HG02840 (cell line): Measurements from ENCODE around the gene CD22.
"Not testable (repeated sequence)": the region's sequence is repeated elsewhere in the genome, so short reads cannot be mapped to it uniquely, and the experiment has no call there.

Source experiments
- ATAC-seq: cut with Tn5 transposase; IDR thresholded peaks from one replicate; pipeline ENCODE4 v1.9.1; 2021; ENCODE audit warnings: mild to moderate bottlenecking, moderate library complexity, moderate number of reproducible peaks; ENCODE audit not compliant: unreplicated experiment, low FRiP score

CD22 gene

DNA sequence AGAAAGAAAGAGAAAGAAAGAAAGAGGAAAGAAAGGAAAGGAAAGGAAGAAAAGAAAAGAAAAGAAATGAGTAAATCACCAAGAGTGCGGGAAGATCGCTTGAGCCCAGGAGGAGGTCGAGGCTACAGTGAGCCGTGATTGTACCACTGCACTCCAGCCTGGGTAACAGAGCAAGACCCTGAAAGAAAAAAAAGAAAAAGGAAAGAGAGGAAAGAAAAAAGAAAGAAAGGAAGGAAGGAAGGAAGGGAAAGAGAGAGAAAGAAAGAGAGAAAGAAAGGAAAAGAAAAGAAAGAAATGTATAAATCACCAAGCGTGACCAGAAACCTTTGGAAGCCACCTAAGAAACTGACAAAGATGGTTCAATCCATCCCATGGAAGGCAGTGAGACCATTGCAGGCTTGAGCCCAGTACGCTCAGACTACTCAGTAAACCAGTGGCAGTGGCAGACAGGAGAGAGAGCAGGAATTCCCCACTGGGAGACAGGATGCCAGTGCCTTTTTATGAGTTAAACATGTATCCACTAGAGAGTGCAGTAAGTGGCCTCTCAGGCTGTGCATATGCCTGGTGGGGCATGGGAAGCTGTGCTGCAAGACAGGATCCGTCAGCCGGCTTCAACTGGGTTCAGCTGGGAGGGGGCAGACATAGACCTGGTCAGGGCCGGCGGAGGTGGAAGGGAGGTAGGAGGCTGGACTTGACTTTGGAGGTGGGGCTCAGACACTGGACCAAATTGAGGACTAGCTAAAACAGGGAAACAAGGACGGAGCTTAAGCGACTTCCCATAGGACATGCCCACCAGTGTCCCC, 46.7 kb downstream of the CD22 start:
- no peak for ATAC-seq

DNA sequence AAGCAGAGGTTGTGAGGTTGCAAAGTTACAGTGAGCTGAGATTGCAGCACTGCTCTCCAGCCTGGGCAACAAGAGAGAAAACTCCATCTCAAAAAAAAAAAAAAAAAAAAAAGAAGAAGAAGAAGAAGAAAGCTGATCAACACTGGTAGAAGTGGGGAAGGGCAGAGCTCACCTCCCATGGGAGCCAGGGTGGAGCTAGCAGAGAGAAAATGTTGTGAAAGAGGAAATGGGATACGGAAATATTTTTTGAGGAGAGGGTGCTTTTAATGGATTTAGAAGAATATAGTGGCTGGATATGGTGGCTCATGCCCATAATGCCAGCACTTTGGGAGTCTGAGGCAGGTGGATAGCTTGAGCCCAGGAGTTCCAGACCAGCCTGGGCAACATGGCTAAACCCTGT, 48.7 kb downstream of the CD22 start:
- no peak for ATAC-seq

DNA sequence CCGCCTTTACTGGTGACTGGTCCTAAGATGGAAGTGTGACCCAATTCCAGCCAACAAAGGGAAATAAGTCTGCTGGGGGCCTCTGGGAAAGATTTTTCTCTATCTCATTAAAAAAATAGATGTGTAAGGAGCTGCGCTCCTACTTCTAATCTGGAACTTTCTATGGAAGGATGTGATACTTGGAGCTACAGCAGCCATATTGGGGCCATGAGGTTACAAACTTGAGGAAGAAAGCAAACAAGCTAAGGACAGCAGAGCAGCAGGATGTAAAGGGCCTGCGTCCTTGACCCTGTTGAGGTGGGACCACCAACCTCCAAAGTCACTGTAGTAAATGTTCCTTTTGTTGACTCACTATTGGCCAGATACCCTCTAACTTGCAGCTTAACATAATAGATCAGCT, 49.4 kb downstream of the CD22 start:
- no peak for ATAC-seq

DNA sequence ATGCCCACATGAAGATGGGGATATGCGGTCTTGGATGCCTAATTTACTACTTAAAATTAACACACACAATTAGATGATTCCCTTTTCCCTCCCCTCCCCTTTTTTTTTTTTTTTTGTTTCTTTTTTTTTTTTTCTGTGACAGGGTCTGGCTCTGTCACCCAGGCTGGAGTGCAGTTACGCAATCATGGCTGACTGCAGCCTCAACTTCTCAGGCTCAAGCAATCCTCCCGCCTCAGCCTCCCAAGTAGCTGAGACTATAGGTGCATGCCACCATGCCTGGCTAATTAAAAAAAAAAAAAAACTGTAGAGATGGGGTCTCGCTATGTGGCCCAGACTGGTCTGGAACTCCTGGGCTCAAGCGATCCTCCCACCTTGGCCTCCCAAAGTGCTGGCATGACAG, 50.6 kb downstream of the CD22 start:
- not testable (repeated sequence) for ATAC-seq

DNA sequence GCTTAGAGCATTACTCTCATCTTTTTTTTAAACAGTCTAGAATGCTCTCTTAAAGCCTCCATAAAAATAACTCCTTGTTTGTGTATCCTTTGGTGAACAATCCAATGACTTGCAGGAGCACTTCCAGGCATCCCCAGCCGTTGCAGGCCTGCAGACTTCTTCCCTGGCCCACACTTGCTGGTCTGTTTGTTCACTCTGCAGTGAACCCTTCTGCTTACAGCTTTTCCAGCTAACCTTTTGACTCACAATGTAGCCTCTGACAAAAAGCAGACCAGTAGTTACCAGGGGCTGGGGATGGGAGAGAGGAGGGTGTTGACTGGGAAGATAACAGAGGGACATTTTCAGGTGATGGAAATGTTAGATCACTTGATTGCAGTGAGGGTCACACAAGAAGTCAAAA, 51.0 kb downstream of the CD22 start:
- no peak for ATAC-seq

DNA sequence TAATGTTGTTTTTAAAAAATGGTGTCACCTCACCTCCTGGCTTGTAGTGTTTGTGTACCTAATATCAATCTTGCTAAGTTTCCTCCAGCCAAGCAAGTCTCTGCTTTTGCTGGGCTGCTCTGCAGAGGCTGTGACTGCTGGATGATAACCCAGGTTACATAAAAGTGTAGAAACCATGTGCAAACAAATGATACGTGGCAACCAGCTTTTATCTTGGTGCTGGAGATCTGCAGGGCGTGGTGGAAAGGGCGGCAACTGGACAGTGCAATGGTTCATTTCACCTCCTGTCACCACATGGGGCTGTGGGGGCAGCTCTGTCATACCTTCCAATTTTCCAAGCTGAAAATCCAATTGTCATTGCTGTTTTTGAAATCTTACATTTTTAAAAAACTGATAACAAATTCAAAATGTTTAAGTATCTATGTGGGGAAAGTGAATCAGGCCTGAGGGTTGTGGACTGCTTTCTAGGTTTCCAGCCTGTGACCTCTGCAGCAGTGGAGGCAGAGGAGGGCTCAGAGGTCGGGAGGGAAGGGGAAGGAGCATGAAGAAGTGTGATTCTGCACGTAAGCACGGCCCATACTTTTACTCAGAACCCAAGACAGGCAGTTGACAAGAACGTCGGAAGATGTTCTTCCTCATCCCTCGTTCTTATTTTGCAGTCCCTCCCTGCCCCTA, 51.6 kb downstream of the CD22 start:
- no peak for ATAC-seq

DNA sequence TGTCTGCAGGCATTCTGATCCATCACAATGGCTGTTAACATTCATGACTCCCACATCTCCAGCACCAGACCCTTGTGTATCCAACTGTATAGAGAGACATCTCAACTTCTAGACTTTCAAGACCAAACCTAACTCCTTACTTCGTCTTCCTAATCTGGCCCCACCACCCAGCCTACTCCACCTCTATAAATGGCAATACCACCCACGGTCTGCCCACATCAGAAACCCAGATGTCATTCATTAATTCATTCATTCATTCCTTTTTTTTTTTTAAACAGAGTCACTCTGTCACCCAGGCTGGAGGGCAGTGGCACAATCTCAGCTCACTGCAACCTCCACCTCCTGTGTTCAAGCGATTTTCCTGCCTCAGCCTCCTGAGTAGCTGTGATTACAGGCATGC, 52.3 kb downstream of the CD22 start:
- ATAC-seq, result no peak

DNA sequence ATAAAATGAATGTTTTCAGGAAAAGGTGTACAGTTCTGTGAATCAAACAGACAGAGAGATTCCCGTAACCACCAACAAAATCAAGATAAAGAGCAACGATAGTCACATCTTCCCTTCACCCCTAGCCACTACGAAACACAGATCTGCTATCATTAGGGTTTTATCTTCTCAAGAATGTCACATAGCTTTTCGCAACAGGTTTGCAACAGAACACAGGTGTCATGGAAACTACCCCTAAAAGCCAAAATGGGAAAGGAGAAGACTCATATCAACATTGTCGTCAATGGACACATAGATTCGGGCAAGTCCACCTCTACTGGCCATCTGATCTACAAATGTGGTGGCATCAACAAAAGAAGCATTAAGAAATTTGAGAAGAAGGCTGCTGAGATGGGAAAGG, 52.9 kb downstream of the CD22 start:
- ATAC-seq, result no peak

DNA sequence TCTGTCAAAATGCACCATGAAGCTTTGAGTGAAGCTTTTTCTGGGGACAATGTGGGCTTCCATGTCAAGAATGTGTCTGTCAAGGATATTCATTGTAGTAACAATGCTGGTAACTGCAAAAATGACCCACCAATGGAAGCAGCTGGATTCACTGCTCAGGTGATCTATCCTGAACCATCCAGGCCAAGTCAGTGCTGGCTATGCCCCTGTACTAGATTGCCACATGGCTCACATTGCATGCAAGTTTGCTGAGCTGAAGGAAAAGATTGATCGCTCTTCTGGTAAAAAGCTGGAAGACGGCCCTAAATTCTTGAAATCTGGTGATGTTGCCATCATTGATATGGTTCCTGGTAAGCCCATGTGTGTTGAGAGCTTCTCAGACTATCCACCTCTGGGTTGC, 54.5 kb downstream of the CD22 start:
- no peak for ATAC-seq

DNA sequence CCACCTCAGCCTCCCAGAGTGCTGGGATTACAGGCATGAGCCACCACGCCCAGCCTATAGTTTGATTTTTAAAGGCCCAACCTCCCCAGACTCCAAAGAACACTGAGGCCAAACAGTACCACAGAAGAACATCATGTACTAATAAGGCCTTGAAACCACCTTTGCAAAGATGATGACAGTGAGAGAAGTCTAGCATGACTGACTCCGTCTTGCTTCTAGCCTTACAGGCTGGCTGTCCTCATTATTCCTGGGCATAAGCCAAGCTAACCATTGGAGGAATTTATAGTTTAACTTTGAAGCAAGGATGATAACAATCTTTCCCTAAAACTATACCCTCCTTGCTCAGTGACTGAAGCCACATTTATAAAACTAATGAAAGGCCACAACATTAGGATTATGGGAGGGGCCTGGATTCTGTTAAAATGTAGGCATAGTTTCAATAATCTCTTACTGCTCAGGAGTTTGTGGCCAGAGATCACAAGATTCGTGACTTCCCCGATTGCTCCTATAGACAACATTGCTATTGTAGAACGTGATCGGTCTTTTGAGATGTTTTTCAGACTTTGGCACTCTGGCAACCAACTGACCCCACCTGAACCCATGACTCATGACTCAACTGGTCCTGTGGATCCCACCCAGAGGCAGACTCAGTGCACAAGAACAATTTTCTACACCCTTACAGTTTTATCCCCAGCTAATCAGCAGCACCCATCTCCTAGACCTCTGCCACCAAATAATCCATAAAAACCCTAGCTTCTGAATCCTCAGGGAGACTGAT, 59.5 kb downstream of the CD22 start:
- ATAC-seq, result no peak

DNA sequence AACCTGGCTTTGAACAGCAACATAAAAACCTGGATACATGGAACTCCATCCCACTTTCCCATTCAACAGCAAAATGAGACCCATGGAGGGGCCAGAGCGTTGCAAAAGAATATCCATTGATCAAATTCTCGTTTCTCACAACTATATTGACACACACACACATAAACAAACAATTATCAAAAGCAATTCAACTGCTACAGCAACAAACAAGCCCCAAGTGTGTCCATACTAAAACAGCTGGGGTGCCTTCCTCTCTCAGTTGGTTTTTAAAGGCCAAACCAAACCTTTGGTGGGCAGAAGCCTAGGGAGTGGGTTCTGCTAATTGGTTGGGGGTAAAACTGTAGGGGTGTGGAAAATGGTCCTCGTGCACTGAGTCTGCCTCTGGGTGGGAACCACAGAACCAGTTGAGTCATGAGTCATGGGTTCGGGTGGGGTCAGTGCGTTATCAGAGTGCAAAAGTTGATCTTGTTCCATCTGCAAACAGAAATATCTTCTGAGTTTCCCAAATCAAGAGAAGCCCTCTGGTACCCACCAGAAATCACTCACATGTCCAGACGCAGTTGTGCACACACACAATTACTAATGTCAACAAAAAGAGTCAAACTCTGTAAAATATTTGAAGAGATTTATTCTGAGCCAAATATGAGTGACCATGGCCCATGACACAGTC, 60.3 kb downstream of the CD22 start:
- ATAC-seq, result no peak

DNA sequence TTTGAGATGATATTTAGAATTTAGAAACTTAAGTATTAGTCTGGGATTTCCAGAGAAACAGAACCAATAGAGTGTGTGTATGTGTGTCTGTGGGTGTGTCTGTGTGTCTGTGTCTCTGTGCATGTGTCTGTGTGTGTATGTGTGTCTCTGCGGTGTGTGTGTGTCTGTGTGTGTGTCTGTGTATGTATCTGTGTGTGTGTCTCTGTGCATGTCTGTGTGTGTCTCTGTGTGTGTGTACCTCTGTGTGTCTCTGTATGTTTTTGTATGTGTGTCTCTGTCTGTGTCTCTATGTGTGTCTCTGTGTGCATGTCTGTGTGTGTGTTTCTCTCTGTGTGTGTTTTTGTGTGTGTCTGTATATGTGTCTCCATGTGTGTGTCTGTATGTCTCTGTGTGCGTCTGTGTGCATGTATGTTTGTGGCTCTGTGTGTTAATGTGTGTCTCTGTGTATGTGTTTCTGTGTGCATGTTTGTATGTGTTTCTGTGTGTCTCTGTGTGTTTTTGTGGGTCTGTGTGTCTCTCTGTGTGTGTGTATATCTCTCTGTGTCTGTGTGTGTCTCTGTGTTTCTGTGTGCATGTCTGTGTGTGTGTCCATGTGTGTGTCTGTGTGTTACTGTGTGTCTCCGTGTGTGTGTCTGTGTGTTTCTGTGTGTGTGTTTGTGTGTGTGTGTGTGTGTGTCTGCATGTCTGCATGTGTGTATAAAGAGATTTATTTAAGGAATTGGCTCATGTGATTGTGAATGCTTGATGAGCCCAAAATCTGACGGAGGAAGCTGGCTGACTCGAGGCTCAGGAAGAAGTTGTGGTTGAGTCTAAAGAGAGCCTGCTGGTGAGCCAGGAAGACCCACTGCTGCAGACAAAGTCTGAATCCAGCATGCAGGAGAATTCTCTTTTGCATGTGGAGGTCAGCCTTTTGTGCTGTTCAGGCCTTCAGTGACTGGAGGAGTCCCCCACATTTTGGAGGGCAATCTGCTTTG, 64.0 kb downstream of the CD22 start:
- ATAC-seq, result no peak

DNA sequence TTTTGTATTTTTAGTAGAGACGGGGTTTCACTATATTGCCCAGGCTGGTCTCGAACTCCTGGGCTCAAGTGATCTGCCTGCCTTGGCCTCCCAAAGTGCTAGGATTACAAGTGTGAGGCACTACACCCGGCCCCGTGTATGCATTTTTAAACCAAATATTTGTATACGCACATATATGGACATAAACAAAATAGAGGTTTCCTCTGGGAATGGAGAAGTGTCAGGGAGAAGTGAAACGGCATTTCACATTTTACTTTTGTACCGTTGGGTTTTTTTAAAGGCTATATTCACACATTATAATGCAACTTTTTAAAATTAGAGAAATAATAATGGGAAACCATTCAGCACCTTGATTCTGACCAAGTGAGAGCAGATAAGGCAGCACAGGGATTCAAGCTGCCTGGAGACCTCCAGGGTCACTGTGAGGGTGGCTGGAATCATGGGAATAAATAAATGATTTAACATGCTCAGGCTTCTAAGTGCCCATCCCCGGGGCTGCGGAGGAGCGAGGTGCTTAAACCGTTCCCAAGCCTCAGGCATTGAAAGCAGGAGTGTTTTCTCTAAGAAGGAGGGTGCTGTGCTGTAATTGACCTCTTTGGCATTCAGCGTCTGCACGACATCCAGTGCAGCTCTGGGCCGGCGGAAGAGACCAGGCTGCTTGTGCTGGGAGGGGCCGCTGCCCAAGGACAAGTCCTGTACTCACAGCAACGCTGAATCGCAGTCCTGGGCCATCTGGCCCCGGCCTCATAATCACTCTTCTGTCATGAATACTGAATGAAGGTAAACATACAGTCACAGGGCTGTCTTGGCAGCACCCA, 66.6 kb downstream of the CD22 start:
- ATAC-seq, result no peak

DNA sequence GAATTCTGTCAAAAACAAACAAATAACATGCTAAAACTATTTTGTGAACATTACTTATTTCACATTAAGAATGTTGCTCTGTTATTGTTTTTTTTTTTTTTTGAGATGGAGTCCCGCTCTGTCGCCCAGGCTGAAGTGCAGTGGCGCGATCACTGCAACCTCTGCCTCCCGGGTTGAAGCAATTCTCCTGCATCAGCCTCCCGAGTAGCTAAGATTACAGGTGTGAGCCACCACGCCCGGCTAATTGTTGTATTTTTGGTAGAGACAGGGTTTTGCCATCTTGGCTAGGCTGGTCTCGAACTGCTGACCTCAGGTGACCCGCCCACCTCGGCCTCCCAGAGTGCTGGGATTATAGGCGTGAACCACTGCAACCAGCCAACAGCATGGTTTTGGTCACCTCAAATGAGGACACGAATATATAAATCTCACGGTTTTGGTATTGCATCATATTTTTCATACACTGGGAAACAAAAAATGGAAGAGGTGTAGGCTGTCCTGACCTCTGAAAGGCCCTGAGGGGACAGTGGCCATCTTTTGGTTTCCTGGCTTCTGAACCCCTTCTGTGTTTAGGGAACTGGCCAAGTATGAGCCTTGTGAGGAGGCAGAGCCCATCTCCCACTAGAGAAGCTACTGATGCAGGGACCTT, 67.4 kb downstream of the CD22 start:
- ATAC-seq, result no peak
